GM04504 (cell line): ENCODE data around the gene VDR.
A peak's percentile ranks its signal among the peaks of the same experiment; 100 is the strongest.

Experiments used
- DNase-seq: peaks from one replicate; pipeline ENCODE4 v3.0.0-alpha.2; 2012; ENCODE audit warnings: low read depth

The VDR gene

GRCh38 chr12:47904713-47905709 is at the start of gene VDR:
Gene VDR (minus strand): TSS chr12:47904994. CDS start chr12:47879113, 25,881 bp downstream.
- DNase-seq = no peak

DNA sequence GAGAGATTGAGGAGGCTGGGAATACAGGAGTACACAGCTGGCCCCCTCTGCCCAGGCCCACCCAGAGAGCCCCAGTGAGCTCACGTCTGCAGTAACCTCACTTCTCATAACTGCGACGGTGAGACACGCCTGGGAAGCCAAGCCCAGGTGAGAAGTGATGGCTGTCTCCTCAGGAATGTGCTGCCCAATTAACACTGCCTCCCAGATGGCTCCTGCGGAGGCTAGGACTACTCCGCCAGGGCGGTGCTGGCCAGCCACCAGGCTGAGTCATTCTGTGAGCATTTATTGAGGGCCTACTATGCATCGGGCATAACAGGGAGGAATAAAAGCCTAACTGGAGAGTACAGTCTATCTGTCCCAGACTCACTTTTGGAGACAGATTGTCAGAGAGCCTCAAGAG is 49.3 kb upstream of the VDR start:
- DNase-seq = no peak

DNA sequence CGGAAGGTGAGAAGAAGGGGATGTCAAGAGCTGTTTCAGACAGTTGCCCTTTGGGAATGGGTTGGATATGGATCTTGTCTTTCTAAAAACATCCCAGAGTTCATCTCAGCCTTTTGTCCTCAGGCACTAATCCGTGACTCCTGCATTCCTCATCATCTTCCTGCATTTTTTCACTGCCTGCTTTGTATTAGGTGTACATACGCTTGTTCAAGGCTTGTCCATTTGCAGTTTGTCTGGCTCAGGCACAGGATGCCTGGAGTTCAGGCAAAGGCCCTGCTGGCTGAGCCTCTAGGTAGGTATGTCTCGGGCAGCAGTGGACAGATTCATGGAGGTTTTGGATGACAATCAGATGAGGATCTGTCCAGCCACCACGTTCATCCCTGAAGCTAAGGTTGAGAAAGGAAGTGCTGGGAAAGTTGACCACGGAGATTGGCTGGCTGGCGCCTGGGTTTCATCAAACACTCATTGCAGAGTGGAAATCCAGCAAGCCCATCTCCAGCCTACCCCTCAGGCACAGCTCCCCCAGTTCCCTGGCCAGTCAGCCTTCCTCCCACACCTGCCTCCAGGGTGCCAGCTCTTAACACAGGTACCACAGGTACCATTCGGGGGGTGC is 46.2 kb upstream of the VDR start:
- DNase-seq = no peak

DNA sequence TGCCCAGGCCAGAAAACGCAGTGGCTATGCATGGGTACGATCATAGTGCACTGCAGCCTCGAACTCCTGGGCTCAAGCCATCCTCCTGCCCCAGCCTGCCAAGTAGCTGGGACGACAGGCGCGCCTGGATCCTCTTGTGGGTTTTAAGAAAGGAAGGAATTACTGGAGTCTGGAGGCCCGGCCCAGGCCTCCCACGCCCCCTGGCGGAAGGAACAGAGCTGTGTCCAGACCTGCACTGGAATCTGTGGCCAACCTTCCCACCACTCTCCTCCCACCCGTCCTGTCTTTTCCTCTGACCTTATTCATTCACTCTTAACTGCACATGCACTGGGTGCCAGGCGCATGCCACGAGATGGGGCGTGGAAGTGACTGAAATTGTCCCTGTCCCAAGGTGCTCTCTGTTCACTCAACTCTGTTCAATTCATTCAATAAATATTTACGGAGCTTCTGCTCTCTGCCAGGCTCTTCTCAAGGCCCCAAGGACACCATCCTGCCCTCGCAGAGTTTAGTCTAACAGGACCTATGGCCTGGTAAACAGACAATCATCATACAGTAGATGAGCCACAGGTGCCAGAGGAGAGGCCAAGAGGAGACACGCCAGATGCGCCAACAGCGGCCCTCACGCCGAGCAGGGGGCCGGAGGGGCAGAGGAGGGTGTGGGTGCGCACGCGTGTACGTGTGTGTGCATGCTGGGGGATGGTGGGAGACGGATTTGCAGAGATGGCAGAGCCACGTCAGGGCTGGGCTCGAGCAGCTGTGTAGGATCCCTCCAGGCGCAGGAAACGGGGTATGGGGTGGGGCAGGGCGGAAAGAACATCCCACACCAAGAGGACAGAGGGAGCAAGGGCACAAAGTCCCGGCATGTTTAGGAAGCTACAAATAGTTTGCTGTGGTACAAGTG is 44.9 kb upstream of the VDR start:
- no peak for DNase-seq

GRCh38 chr12:47947341-47947740 is 42.5 kb upstream of the VDR start:
- no peak for DNase-seq

- DNase-seq = no peak
Observed at GRCh38 chr12:47946413-47947323, 41.9 kb upstream of the VDR start.

DNA sequence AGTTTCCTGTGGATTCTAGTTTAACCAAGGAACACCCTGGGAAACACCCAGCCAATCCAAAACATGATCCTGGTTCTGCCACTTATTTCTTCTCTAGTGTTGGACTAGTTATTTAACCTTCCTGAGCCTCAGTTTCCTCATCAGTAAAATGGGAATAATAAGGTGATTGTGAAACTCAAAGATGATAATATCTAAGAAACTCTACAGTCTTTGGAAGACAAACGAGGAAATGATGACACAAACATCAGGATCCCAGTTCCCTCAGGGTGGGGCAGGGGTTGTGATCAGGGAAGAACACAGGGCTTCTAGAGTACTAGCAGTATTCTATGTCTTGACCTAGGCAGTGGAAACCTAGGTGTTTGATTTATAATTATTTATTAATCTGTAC is 40.5 kb upstream of the VDR start:
- DNase-seq = no peak

DNA sequence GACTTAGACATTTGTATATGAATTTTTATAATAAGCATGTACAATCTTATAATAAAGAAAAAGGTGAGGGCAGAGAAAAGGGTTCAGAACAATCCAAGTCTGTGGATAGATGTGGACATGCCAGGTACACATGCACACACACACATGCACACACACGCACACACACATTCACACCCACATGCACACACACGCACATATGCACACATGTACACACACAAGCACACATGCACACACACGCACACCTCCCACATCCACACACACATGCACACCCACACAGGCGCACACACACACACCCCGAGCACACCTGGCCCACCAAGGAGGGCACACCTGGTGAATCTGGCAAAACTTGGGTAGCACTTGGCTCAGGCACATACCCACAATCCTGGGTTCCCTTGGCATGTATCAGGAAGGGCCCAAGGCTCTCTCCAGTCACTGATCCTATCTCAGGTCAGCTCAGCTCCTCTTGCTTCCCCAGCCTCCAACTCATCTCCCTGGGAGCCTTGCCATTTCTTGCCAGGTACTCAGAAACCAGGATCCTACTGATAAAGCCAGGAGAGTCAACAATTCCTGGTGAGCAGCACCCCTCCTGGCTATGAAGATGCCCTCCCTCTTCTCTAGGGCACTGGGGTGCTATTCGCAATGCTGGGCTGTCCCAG is 40.0 kb upstream of the VDR start:
- DNase-seq = no peak

DNA sequence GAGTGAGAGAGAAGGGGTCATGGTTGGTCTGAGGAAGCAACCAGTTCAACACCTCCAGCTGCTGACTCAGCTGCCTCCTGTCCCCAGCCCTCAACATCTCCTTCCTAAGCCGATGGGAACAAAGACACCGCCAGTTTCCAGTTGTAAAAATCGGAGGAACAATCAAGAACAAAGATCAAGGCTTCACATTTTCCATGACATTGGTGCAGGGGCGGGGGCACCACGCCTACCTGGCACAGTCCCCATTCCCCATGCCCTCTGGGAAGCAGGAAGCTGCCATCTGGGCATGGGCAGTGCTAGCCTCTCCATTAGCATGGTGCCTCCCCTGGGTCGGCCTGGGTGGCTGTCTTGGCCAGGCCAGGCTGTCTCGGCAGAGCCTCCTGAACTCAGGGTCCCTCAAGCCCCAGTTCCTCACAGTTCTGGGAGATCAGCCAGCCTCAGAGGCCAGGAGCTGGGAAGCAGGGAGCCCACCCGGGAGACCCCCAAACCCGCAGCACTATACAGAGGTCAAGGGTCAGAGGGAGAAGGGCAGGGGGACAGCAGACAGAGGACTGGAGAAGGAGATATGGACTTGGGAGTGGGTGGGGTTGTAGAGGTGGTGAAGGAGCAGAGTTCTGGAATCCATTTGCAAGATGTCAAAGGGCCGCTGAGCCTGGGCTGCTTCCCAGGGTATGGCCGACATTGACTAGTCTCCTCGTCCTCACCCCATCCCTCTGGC is 39.0 kb upstream of the VDR start:
- no peak for DNase-seq

DNA sequence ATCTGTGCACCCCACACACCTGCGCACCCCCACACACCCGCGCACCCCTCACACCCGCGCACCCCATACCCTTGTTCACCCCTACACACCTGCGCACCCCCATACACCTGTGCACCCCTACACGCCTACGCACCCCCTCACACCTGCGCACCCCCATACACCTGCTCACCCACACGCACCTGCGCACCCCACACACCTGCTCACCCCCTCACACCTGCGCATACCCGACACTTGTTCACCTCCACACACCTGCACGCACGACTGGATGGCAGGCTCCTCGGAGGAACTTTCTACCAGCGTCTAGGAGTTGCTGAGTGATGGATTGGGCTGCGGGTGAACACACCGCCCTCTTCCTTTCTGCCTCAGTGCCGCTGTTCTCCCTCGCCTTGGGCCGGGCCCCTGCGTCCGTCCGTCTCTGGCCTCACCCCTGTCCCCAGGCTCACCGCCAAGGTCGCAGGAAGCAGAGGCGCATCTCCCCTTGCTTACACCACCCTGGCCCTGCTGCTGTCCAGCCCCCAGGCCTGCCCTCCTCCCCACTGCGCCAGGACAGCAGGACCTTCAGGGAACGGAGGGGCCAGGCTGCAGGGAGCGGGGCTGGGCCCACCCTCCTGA is 37.9 kb upstream of the VDR start:
- DNase-seq = no peak

GRCh38 chr12:47941871-47942613 is 37.2 kb upstream of the VDR start:
- no peak for DNase-seq

DNA sequence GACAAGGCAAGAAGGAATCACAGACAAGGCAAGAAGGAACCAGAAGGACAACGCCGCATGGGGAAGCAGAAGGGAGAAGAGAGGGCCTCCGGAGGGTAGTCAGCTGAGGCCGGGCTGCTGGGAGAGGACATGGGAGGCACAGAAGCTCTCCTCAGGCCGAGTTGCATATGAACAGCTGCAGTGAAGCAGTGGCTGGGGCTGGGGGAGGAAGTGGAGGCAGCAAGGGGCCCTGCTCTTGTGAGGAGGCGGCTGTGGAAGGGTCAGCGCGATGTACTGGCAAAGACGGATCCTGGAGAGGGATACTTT is 36.6 kb upstream of the VDR start:
- DNase-seq = no peak

DNA sequence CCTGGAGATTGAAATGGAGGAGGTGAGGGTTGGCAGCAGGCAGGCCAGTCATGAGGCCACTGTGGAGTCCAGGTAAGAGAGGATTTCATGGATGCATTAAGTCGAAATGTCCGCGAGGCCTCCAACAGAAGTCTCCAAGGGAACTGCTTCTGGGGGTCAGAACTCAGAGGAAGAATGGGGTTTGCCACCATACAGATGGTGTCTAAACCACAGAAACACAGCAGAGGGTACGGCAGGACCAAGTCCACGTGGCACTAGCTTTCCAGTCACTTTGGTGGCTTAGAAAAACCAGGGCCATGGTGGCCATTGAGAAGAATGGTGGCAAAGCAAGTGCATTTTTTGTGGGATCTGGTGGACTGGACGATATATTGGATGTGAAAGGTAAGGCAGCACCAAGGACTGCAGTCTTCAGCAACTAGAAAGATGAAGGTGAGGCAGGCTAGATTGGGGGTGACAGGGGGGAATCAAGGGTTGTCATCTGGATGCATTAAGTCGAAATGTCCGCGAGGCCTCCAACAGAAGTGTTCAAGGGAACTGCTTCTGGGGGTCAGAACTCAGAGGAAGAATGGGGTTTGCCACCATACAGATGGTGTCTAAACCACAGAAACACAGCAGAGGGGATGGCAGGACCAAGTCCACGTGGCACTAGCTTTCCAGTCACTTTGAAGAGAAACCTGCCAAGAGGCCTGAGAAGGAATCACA is 36.1 kb upstream of the VDR start:
- no peak for DNase-seq

DNA sequence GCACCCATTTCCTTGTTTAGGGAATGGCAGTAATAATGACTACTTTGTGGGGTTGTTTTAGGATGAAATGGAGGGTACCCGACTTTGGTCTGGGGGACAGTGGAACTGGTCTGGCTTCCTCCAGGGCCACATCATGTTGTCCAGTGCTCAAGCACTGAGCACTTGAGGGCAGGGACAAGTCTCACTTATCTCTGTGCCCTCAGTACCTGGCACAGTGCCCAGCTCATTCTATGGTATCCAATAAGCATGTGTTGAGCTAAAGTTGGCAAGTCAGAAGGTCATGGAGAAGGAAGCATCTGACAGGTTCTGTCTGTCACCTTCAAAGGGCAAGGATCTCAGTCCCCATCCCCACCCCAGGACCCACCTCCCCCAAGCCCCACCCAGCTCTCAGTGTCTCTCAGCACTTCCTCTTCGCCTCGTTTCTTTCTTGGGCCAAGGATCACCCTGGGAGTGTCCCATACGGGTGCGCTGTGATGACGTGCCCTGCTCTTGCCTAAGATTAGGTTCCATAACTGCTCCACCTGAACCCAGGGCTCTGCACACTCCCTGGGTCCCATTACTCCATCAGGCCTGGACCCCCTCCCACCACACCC is 34.3 kb upstream of the VDR start:
- no peak for DNase-seq

DNA sequence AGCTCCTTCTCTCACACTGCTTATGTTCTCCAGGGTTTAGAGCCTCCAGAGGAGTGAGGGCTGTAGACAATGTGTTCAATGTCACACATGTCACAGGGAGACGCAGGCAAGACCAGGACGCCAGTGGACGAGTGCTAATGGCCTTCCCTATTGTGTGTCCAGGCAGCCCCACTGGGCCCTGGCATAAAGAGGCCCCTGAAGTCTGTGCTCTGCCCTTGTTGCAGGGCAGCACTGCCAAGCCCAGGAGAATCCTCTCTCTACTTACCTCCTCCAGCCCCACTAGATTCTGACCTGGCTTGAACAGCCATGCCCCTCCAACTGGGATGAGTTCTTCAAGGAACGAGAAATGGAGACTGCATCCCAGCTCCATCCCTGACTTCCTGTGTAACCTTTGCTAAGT is 33.8 kb upstream of the VDR start:
- DNase-seq = no peak

GRCh38 chr12:47938093-47938492 is 33.3 kb upstream of the VDR start:
- DNase-seq = no peak

- peak; percentile 85 for DNase-seq
Observed at GRCh38 chr12:47935184-47935583, 30.4 kb upstream of the VDR start.

DNA sequence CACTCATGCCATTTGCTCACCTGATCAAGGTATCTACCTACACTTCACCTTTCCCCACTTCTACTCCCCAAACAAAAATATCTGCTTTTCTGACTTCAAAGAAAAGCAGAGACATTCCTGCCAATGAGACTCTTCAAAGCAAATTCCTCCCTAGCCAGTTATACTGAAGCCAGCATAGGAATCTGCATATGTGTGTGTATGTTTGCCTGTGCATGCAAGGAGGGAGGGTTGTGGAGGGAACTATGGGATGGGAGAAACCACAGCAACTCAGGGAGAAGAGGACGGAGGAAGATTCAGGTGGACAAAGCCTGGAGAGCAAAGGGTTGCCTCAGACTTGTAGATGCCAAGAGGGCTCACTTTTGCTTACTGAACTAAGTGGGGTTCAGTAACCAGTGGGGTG is 26.4 kb upstream of the VDR start:
- DNase-seq = no peak
